Esophagus muscularis mucosa (tissue), 4 donors: ENCODE measurements around the gene SYNJ1. TPM values are rescaled to one million over a fixed set of nuclear protein-coding genes. Genes with fewer than 3 reads are reported as not detected.

Source experiments
- DNase-seq: peaks from one replicate; pipeline ENCODE4 v3.0.0-alpha.2; 2017; ENCODE audit errors: extremely low spot score
- H3K27ac ChIP-seq, 4 donors: fragments of 200-600 bp; sonication (generic); replicated peaks in 1 of 4; 1 replicate in 3 of 4; 2 replicates in 1 of 4; pipeline ENCODE4 v1.5.1; 2016 to 2019; ENCODE audit warnings: mild to moderate bottlenecking in 1 of 4
- H3K27me3 ChIP-seq, 4 donors: fragments of 200-600 bp; sonication (generic); one replicate each; pipeline versions ENCODE4 v1.5.1 to v1.6.0; 2016 to 2019
- H3K36me3 ChIP-seq, 4 donors: fragments of 200-600 bp; sonication (generic); one replicate each; pipeline ENCODE4 v1.5.1; 2016 to 2019
- H3K4me1 ChIP-seq, 4 donors: fragments of 200-600 bp; sonication (generic); one replicate each; pipeline ENCODE4 v1.5.1; 2016 to 2019
- H3K4me3 ChIP-seq, 4 donors: fragments of 200-600 bp; sonication (generic); 1 replicate in 2 of 4; 2 replicates in 2 of 4; pipeline ENCODE4 v1.5.1; 2016 to 2019; ENCODE audit warnings: mild to moderate bottlenecking in 4 of 4, moderate library complexity in 1 of 4
- H3K9me3 ChIP-seq, 4 donors: fragments of 200-600 bp; sonication (generic); 1 replicate in 3 of 4; 2 replicates in 1 of 4; pipeline ENCODE4 v1.5.1; 2016 to 2019
- EP300 ChIP-seq: sonication (generic); formaldehyde crosslinking; IDR thresholded peaks from one replicate; pipeline ENCODE4 v1.6.1; 2017; ENCODE audit warnings: antibody characterized with exemption
- POLR2A ChIP-seq: fragments of 450-650 bp; IDR thresholded peaks from one replicate; pipeline ENCODE4 v1.6.1; 2017; ENCODE audit warnings: antibody characterized with exemption, moderate library complexity, mild to moderate bottlenecking, low read depth
- POLR2AphosphoS5 ChIP-seq, 2 donors: sonication (generic); formaldehyde crosslinking; IDR thresholded peaks; one replicate each; pipeline ENCODE4 v1.6.1; 2017; ENCODE audit warnings: antibody characterized with exemption in 2 of 2
- WGBS: methylation state at CpG from one replicate; pipeline ENCODE4 v1.1.5; 2018; 5-methylcytosine and 5-hydroxymethylcytosine counted together
- intact Hi-C: fragments of 100-400 bp; cut with DNase I; formaldehyde crosslinking; loops from one replicate; pipeline ENCODE4 v1.15.1; 2023
- total RNA-seq, 4 donors: library from RNA; depleted of rRNA; stranded (reverse); fragments of >200 nt; gene quantifications; one replicate each; pipeline versions ENCODE4 v1.1.0 to v1.2.1, GENCODE V29; 2016
- TF ChIP-seq, protein P1 (sequence below), 3 experiments: fragments of 200-600 bp in 2 of 3; fragments of 450-650 bp in 1 of 3; sonication (generic) in 2 of 3; IDR thresholded peaks; one replicate each; pipeline ENCODE4 v1.5.1; 2017 to 2019; ENCODE audit warnings: antibody characterized with exemption in 3 of 3, mild to moderate bottlenecking in 2 of 3, moderate library complexity in 1 of 3

Gene SYNJ1
- total RNA-seq, 4 donors from 2014 or later: 8.1 to 9.4 (median 8.5) TPM

DNA sequence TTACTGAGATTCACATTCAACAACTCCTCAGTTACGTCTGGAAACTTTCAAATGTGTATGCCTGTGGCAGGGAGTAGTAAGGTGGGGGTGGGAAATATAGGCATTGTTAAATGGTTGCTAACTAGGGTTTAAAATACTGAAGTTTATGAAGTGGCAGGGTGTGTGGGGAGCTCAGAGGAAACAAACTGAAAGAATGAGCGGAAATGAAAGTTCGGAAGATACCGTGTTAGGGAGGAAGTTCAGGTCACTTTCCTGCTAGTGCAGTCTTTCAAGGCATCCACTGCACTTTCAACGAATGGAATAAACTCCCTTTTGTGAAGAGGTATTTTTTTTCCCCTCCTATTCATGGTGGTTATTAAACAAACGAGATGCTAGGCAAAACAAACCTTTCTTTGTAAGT is 19.7 kb downstream of the SYNJ1 start:
- no peaks in the 10 kb centered on the region for H3K36me3 ChIP-seq
- H3K4me1 ChIP-seq: peaks cover 6 to 11% (median 9%) of the 10 kb centered on the region in 4 donors
- no peaks in the 10 kb centered on the region for H3K9me3 ChIP-seq
- no peak overlapping the region for H3K4me3 ChIP-seq
- intact Hi-C loops: no loop called here
- H3K27me3 ChIP-seq: no peaks in the 10 kb centered on the region
- H3K27ac ChIP-seq: no peak overlapping the region
- no peak for DNase-seq
- WGBS: 71% methylated on average over 6 of the region's 6 CpGs
- TF ChIP-seq, protein P1, sequence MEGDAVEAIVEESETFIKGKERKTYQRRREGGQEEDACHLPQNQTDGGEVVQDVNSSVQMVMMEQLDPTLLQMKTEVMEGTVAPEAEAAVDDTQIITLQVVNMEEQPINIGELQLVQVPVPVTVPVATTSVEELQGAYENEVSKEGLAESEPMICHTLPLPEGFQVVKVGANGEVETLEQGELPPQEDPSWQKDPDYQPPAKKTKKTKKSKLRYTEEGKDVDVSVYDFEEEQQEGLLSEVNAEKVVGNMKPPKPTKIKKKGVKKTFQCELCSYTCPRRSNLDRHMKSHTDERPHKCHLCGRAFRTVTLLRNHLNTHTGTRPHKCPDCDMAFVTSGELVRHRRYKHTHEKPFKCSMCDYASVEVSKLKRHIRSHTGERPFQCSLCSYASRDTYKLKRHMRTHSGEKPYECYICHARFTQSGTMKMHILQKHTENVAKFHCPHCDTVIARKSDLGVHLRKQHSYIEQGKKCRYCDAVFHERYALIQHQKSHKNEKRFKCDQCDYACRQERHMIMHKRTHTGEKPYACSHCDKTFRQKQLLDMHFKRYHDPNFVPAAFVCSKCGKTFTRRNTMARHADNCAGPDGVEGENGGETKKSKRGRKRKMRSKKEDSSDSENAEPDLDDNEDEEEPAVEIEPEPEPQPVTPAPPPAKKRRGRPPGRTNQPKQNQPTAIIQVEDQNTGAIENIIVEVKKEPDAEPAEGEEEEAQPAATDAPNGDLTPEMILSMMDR (IDR thresholded peaks at IDR 0.05): no peak
- no peak for TF ChIP-seq POLR2A
- no peak for TF ChIP-seq POLR2AphosphoS5 (IDR thresholded peaks at IDR 0.05)
- TF ChIP-seq EP300: no peak

DNA sequence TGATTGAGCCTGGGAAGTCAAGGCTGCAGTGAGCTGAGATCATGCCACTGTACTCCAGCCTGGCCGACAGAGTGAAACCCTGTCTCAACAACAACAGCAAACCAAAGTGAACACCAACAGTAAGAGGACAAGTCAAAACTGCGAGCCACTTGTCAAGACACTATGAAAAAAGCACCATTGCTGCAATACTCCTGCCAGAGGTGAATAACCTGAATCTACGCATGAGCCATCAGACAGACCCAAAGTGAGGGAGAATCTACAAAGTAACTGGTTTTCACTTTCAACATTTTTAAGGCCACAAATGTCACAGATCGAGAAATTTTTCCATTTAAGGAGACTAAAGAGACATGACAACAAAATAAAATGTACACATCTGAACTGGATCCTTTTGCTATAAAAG is 21.9 kb downstream of the SYNJ1 start:
- DNase-seq: no peak
- TF ChIP-seq EP300 (no peak), POLR2AphosphoS5 (IDR thresholded peaks at IDR 0.05) (no peak), POLR2A (no peak)
- TF ChIP-seq, protein P1 (IDR thresholded peaks at IDR 0.05): no peak
- 99% methylated on average over 4 of the region's 4 CpGs for WGBS
- intact Hi-C loops: no loop called here
- H3K27me3 ChIP-seq: no peaks in the 10 kb centered on the region
- H3K4me3 ChIP-seq: no peak overlapping the region
- H3K27ac ChIP-seq: no peak overlapping the region
- H3K4me1 ChIP-seq: peaks cover 0 to 8% (median 2%) of the 10 kb centered on the region in 4 donors
- no peaks in the 10 kb centered on the region for H3K36me3 ChIP-seq
- no peaks in the 10 kb centered on the region for H3K9me3 ChIP-seq

DNA sequence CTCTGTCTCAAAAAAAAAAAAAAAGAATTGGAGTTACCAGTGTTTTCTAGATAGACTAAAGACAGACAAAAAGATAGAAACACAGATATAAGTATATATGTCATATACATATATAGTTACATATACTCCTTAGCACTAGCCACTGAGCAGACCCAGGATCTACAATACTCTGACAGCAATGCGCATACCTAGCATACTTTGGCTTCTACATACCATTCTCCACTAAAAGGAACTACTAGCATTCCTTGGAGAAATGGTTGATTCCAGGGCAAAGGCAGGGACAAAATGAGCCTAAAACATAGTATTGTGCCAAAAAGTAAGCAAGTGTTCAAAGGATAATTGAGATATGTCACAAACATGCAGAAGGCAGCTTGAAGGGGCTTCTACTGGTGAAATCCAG is 22.7 kb downstream of the SYNJ1 start:
- H3K27ac ChIP-seq: no peak overlapping the region
- H3K4me1 ChIP-seq: peaks cover 0 to 8% (median 2%) of the 10 kb centered on the region in 4 donors
- intact Hi-C loops: no loop called here
- WGBS: 100% methylated on average over 1 of the region's 1 CpG
- no peaks in the 10 kb centered on the region for H3K36me3 ChIP-seq
- TF ChIP-seq POLR2A: no peak
- TF ChIP-seq, protein P1 (IDR thresholded peaks at IDR 0.05): no peak
- TF ChIP-seq EP300: no peak
- no peak for TF ChIP-seq POLR2AphosphoS5 (IDR thresholded peaks at IDR 0.05)
- no peaks in the 10 kb centered on the region for H3K9me3 ChIP-seq
- no peak overlapping the region for H3K4me3 ChIP-seq
- no peaks in the 10 kb centered on the region for H3K27me3 ChIP-seq
- DNase-seq: no peak

DNA sequence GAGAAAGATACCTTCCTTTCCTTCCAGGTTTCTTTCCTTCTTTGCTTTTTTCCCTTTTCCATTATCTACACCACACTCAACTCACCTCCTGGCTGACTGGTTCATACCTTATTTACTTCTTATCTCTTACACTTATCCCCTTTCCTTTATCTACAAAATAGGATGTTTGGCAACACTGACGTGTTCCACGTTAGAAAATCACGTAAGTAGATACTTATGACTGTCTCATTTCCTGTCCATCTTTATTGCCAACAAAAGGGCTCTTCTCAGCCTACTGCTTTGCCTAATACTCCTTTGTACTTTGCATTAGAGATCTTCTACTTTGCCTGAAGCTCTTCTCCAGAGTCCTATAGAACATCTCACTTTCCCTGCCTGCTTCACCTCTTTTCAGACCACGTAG is 25.1 kb downstream of the SYNJ1 start:
- TF ChIP-seq EP300: no peak
- no peak for TF ChIP-seq POLR2A
- TF ChIP-seq POLR2AphosphoS5 (IDR thresholded peaks at IDR 0.05): no peak
- TF ChIP-seq, protein P1 (IDR thresholded peaks at IDR 0.05): no peak
- DNase-seq: no peak
- no peaks in the 10 kb centered on the region for H3K9me3 ChIP-seq
- peaks cover 0 to 8% (median 2%) of the 10 kb centered on the region in 4 donors for H3K4me1 ChIP-seq
- WGBS: 46% methylated on average over 4 of the region's 4 CpGs
- H3K27ac ChIP-seq: no peak overlapping the region
- H3K36me3 ChIP-seq: peaks cover 0 to 10% (median 3%) of the 10 kb centered on the region in 4 donors
- no peaks in the 10 kb centered on the region for H3K27me3 ChIP-seq
- intact Hi-C loops: no loop called here
- no peak overlapping the region for H3K4me3 ChIP-seq

DNA sequence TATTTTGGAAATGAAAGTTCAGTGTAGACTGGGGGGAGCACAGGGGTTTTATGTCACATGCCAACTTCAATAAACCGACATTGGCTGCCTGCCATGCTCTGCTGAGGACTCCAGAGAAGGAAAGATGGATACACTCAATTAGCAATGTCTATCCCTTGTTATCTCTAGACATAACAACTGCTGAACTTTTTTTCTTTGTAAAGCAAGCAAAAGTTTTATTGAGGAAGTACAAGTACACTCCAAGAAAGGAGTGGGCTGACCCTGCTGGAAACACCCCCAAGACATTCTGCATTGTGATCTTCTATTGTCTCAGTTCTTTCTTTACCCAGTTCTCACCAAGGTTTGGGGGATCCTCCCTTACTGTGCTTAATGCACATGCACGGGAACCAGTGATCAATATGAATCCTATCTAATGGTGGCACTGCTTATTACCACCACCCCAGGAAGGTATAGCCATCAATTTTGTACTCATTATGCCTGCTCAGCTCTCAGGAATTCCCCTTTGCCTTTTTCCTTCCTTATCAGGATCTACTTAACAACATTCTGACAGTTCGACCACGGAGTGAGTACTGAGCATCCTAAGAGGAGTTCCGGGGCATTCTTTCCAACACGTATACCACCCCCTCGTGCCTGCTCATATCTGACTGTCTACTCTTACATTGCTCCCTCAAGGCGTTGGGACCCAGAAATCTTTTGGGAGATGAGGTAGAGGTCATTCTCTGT is 28.7 kb downstream of the SYNJ1 start:
- no peak for DNase-seq
- no peak overlapping the region for H3K4me3 ChIP-seq
- H3K9me3 ChIP-seq: no peaks in the 10 kb centered on the region
- 90% methylated on average over 8 of the region's 8 CpGs for WGBS
- intact Hi-C loops: no loop called here
- H3K27me3 ChIP-seq: no peaks in the 10 kb centered on the region
- peaks cover 0 to 4% (median 0%) of the 10 kb centered on the region in 4 donors for H3K4me1 ChIP-seq
- TF ChIP-seq POLR2A: no peak
- no peak for TF ChIP-seq EP300
- TF ChIP-seq POLR2AphosphoS5 (IDR thresholded peaks at IDR 0.05): no peak
- TF ChIP-seq, protein P1 (IDR thresholded peaks at IDR 0.05): no peak
- H3K27ac ChIP-seq: no peak overlapping the region
- peaks cover 0 to 17% (median 6%) of the 10 kb centered on the region in 4 donors for H3K36me3 ChIP-seq
